ENCODE data around the gene GC. TPM values are rescaled to one million over a fixed set of nuclear protein-coding genes. Genes with fewer than 3 reads are reported as not detected.

The GC gene
- total RNA-seq, 1 experiment from 2014 or later, result not detected

- no peak for TF ChIP-seq CTCF (conservative IDR thresholded peaks at IDR 0.05)
- WGBS (ENCODE audit: extremely low coverage, insufficient read length, low lambda C conversion rate), result no CpG with 5 or more reads among the region's 1 CpG
- peak overlapping the region in 1 of 2 experiments; percentile 59; a peak in 1 of 5 replicates for H3K4me3 Mint-ChIP-seq
These were observed 44.6 kb upstream of the GC start for GRCh38 chr4:71828470-71828869.

More at GRCh38 chr4:71828470-71828869, 44.6 kb upstream of the GC start:
- no peak overlapping the region for H3T11ph ChIP-seq (ENCODE audit: low read length)
- peak overlapping the region; percentile 65 for H3K27ac ChIP-seq (ENCODE audit: insufficient read length, low read depth, low read length)
- Mint-ChIP-seq H3K36me3 (ENCODE audit: insufficient read depth in 1 of 3, low read depth in 3 of 3) (peaks cover 11 to 20% (median 19%) of the 10 kb centered on the region in 3 experiments; a peak in 6 of 7 replicates), H3K27ac (peak overlapping the region; percentile 90 to 99 (median 96)), H3K27me3 (ENCODE audit: low read depth) (no peaks in the 10 kb centered on the region), H3K9me3 (peaks cover 8 to 10% of the 10 kb centered on the region in 2 experiments; a peak in 4 of 5 replicates), H3K4me1 (peaks cover 54% of the 10 kb centered on the region in 2 experiments)
- no peaks in the 10 kb centered on the region for H3K27me3 ChIP-seq (ENCODE audit: insufficient read depth, low read length)
- H3K79me2 ChIP-seq (ENCODE audit: insufficient read depth, low read length), result no peaks in the 10 kb centered on the region
- no peak overlapping the region for H2BK20ac ChIP-seq (ENCODE audit: low read depth, low read length, poor library complexity, severe bottlenecking)
- no peak overlapping the region for H2BK5ac ChIP-seq (ENCODE audit: insufficient read length, low read length)
- DNase-seq, result no peak
- no peak overlapping the region for H3K4ac ChIP-seq (ENCODE audit: low read depth, low read length)
- no peak overlapping the region for H2AFZ ChIP-seq (ENCODE audit: low read length)
- peaks cover 3% of the 10 kb centered on the region; the same call in 1 of the 2 replicates for H3K4me1 ChIP-seq (ENCODE audit: insufficient read depth, low read length)
- no peak overlapping the region for H3K23ac ChIP-seq (ENCODE audit: insufficient read length, low read depth, low read length)
- no peak overlapping the region for H3K18ac ChIP-seq (ENCODE audit: insufficient read length, low read depth, low read length)
- H4K8ac ChIP-seq (replicated peaks; ENCODE audit: insufficient read length, low read depth, low read length), result no peak overlapping the region
- no peak overlapping the region for H2BK120ac ChIP-seq (ENCODE audit: low read depth, low read length, poor library complexity, severe bottlenecking)
- no peak overlapping the region for H4K5ac ChIP-seq (ENCODE audit: insufficient read length, low read depth, low read length)
- H3K23me2 ChIP-seq (ENCODE audit: insufficient read length, low read depth, low read length, poor library complexity, severe bottlenecking), result no peaks in the 10 kb centered on the region
- no peaks in the 10 kb centered on the region for H3K79me1 ChIP-seq (ENCODE audit: insufficient read depth, low read depth, low read length, poor library complexity, severe bottlenecking)
- no peak overlapping the region for H2AK5ac ChIP-seq (ENCODE audit: insufficient read length, low read length)
- H3K9ac ChIP-seq (ENCODE audit: extremely low read depth, insufficient read length, low read length), result no peak overlapping the region
- H2BK12ac ChIP-seq (ENCODE audit: insufficient read length, low read depth, low read length), result no peak overlapping the region
- H4K20me1 ChIP-seq (ENCODE audit: control insufficient read depth, insufficient read depth, insufficient read length), result no peaks in the 10 kb centered on the region
- H3K56ac ChIP-seq (ENCODE audit: insufficient read length, low read depth, low read length), result no peak overlapping the region
- H3K9me3 ChIP-seq (ENCODE audit: control insufficient read depth, low read depth, low read length), result no peaks in the 10 kb centered on the region
- no peak overlapping the region for H2BK15ac ChIP-seq (ENCODE audit: low read depth, low read length)
- no peak overlapping the region for H3K14ac ChIP-seq (ENCODE audit: insufficient read depth, low read length)
- no peak overlapping the region for H4K91ac ChIP-seq (ENCODE audit: insufficient read length, low read depth, low read length)
- no peak overlapping the region for H3K4me2 ChIP-seq (ENCODE audit: insufficient read depth, insufficient read length, low read length)
